ENCODE results near the gene NCOR1. TPM values are rescaled to one million over a fixed set of nuclear protein-coding genes. Genes with fewer than 3 reads are reported as not detected.

The NCOR1 gene
- total RNA-seq, 1 donor from 2014 or later = 129 TPM

GRCh38 chr17:16100737-16101400 is 114.5 kb downstream of the NCOR1 start:
- no peak for DNase-seq (ENCODE audit: low read depth, low spot score)
- H3K27me3 Mint-ChIP-seq (ENCODE audit: low read depth) = no peaks in the 10 kb centered on the region
- no peak overlapping the region for H3K27ac Mint-ChIP-seq (ENCODE audit: unreplicated experiment)
- TF ChIP-seq, protein P1, sequence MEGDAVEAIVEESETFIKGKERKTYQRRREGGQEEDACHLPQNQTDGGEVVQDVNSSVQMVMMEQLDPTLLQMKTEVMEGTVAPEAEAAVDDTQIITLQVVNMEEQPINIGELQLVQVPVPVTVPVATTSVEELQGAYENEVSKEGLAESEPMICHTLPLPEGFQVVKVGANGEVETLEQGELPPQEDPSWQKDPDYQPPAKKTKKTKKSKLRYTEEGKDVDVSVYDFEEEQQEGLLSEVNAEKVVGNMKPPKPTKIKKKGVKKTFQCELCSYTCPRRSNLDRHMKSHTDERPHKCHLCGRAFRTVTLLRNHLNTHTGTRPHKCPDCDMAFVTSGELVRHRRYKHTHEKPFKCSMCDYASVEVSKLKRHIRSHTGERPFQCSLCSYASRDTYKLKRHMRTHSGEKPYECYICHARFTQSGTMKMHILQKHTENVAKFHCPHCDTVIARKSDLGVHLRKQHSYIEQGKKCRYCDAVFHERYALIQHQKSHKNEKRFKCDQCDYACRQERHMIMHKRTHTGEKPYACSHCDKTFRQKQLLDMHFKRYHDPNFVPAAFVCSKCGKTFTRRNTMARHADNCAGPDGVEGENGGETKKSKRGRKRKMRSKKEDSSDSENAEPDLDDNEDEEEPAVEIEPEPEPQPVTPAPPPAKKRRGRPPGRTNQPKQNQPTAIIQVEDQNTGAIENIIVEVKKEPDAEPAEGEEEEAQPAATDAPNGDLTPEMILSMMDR (conservative IDR thresholded peaks at IDR 0.05) = no peak
- peaks cover 42% of the 10 kb centered on the region for H3K36me3 Mint-ChIP-seq (ENCODE audit: low read depth)
- no peak overlapping the region for H3K4me3 Mint-ChIP-seq
- H3K9me3 Mint-ChIP-seq = no peaks in the 10 kb centered on the region
- H3K4me1 Mint-ChIP-seq = peaks cover 3% of the 10 kb centered on the region

- Mint-ChIP-seq H3K27me3 (ENCODE audit: low read depth) (no peaks in the 10 kb centered on the region), H3K27ac (ENCODE audit: unreplicated experiment) (no peak overlapping the region), H3K4me1 (no peaks in the 10 kb centered on the region), H3K4me3 (no peak overlapping the region), H3K36me3 (ENCODE audit: low read depth) (peaks cover 24% of the 10 kb centered on the region), H3K9me3 (no peaks in the 10 kb centered on the region)
- DNase-seq (ENCODE audit: low read depth, low spot score) = no peak
- TF ChIP-seq, protein P1 (conservative IDR thresholded peaks at IDR 0.05) = no peak
Measured at GRCh38 chr17:16091773-16092172, 123.6 kb downstream of the NCOR1 start.

DNA sequence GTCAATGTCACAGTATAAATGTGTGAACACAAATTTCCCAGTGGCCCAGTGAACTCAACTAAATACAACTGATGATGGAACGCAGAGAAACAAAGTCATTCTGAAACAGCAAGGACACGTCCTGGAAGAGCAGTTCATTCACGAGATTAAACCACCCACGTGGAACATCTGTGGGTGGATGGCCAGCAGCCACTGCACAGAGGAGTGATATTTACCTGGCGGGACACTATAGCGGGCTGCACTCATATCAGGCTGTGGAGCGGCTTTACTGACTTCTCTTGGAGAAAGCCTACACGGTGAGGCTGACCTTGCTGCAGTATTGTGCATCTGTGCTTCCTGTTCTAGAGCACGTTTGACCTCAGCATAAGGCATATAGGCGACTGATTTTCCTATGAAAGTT is 128.4 kb downstream of the NCOR1 start:
- TF ChIP-seq, protein P1 (conservative IDR thresholded peaks at IDR 0.05) = no peak
- H3K4me1 Mint-ChIP-seq = no peaks in the 10 kb centered on the region
- H3K9me3 Mint-ChIP-seq = peaks cover 2% of the 10 kb centered on the region
- no peak overlapping the region for H3K27ac Mint-ChIP-seq (ENCODE audit: unreplicated experiment)
- H3K36me3 Mint-ChIP-seq (ENCODE audit: low read depth) = peaks cover 35% of the 10 kb centered on the region
- H3K4me3 Mint-ChIP-seq = no peak overlapping the region
- H3K27me3 Mint-ChIP-seq (ENCODE audit: low read depth) = no peaks in the 10 kb centered on the region
- DNase-seq (ENCODE audit: low read depth, low spot score) = no peak

GRCh38 chr17:16085066-16085699 is 130.2 kb downstream of the NCOR1 start:
- no peak for DNase-seq (ENCODE audit: low read depth, low spot score)
- TF ChIP-seq, protein P1 (conservative IDR thresholded peaks at IDR 0.05) = no peak
- no peak overlapping the region for H3K27ac Mint-ChIP-seq (ENCODE audit: unreplicated experiment)

GRCh38 chr17:16083223-16083622 is 132.1 kb downstream of the NCOR1 start:
- H3K9me3 Mint-ChIP-seq = peaks cover 4% of the 10 kb centered on the region
- no peaks in the 10 kb centered on the region for H3K4me1 Mint-ChIP-seq
- no peak overlapping the region for H3K4me3 Mint-ChIP-seq
- DNase-seq (ENCODE audit: low read depth, low spot score) = no peak
- H3K27me3 Mint-ChIP-seq (ENCODE audit: low read depth) = no peaks in the 10 kb centered on the region
- TF ChIP-seq, protein P1 (conservative IDR thresholded peaks at IDR 0.05) = no peak
- peaks cover 49% of the 10 kb centered on the region for H3K36me3 Mint-ChIP-seq (ENCODE audit: low read depth)
- no peak overlapping the region for H3K27ac Mint-ChIP-seq (ENCODE audit: unreplicated experiment)

More at GRCh38 chr17:16085066-16085699, 130.2 kb downstream of the NCOR1 start:
- Mint-ChIP-seq H3K4me1 (no peaks in the 10 kb centered on the region), H3K36me3 (ENCODE audit: low read depth) (peaks cover 41% of the 10 kb centered on the region), H3K27me3 (ENCODE audit: low read depth) (no peaks in the 10 kb centered on the region), H3K9me3 (peaks cover 4% of the 10 kb centered on the region), H3K4me3 (no peak overlapping the region)

All from neural crest cell (in vitro differentiated cells).